HCT116 (cell line): Measurements from ENCODE around the gene WFDC8. TPM values are rescaled to one million over a fixed set of nuclear protein-coding genes. Genes with fewer than 3 reads are reported as not detected.

Experiments used
- ATAC-seq: fragments of 200-7000 bp; cut with Tn5 transposase; 2 replicates; pipeline ENCODE4 v1.9.1; 2020; ENCODE audit warnings: mild to moderate bottlenecking, moderate library complexity
- BruUV-seq: library from RNA; stranded (reverse); fragments of 400-500 nt; replicated peaks from 2 replicates; lab custom pipeline; 2021; lab: Mats Ljungman, UMichigan
- CTCF ChIA-PET: fragments of 300-600 bp; sonication (Branson Sonifier 250); formaldehyde crosslinking; loops from one replicate; lab custom pipeline; 2021; ENCODE audit warnings: antibody characterized with exemption; lab: Charles Lee
- POLR2A ChIA-PET: fragments of 300-600, 350-600 bp; sonication (Branson Sonifier 250); formaldehyde crosslinking; loops from one replicate; lab custom pipeline; 2021; ENCODE audit warnings: antibody characterized with exemption; lab: Charles Lee
- RAD21 ChIA-PET, 2 experiments: fragments of 300-600 bp; sonication (Branson Sonifier 250); formaldehyde crosslinking; loops; one replicate each; lab custom pipeline; 2023; ENCODE audit warnings: low total read pairs in 2 of 2; ENCODE audit not compliant: uncharacterized antibody in 2 of 2, unreplicated experiment in 2 of 2, low non-redundant PET in 1 of 2; lab: Charles Lee
- DNase-seq: peaks from one replicate; pipeline ENCODE4 v3.0.0-alpha.2; 2010; ENCODE audit warnings: low read depth, low spot score
- H2AFZ ChIP-seq: fragments of 200-600 bp; shearing (Covaris generic), sonication (generic); 2 replicates; pipeline ENCODE4 v1.6.1; 2017; ENCODE audit warnings: low read depth, mixed run types, mixed read lengths, antibody characterized with exemption, low read length; ENCODE audit not compliant: poor library complexity, severe bottlenecking
- H3K27ac ChIP-seq: 2 replicates; pipeline ENCODE4 v1.5.1; 2012; ENCODE audit warnings: low read depth, low read length
- H3K27me3 ChIP-seq: fragments of 200-600 bp; sonication (generic); 2 replicates; pipeline ENCODE4 v1.6.1; 2016; ENCODE audit warnings: mixed run types, low read length, mixed read lengths; ENCODE audit not compliant: insufficient read depth
- H3K36me3 ChIP-seq, 2 experiments: fragments of 200-500 bp in 1 of 2; fragments of 200-600 bp in 1 of 2; sonication (Bioruptor generic) in 1 of 2; sonication (generic) in 1 of 2; 2 replicates each; pipeline versions ENCODE4 v1.5.1 to v1.6.1; 2014 to 2016; ENCODE audit warnings: low read length in 2 of 2, inconsistent platforms in 1 of 2, mixed read lengths in 1 of 2, mixed run types in 1 of 2; ENCODE audit not compliant: insufficient read depth in 2 of 2, control insufficient read depth in 1 of 2
- H3K4me1 ChIP-seq, 2 experiments: fragments of 200-600 bp in 1 of 2; sonication (generic) in 1 of 2; 2 replicates each; pipeline versions ENCODE4 v1.5.1 to v1.6.1; 2012 to 2017; ENCODE audit warnings: low read length in 2 of 2, inconsistent platforms in 1 of 2, mild to moderate bottlenecking in 1 of 2, mixed read lengths in 1 of 2, mixed run types in 1 of 2, moderate library complexity in 1 of 2; ENCODE audit not compliant: insufficient read depth in 2 of 2, control insufficient read depth in 1 of 2
- H3K4me2 ChIP-seq: fragments of 200-600 bp; sonication (generic); 2 replicates; pipeline ENCODE4 v1.6.1; 2017; ENCODE audit warnings: mixed run types, low read length, mixed read lengths
- H3K4me3 ChIP-seq, 2 experiments: fragments of 200-600 bp in 1 of 2; sonication (generic) in 1 of 2; replicated peaks in 1 of 2; 2 replicates each; pipeline ENCODE4 v1.5.1; 2011 to 2016; ENCODE audit warnings: low read length in 2 of 2, control low read depth in 1 of 2, low read depth in 1 of 2, mild to moderate bottlenecking in 1 of 2, mixed read lengths in 1 of 2, mixed run types in 1 of 2
- H3K79me2 ChIP-seq: fragments of 200-600 bp; sonication (generic); 2 replicates; pipeline ENCODE4 v1.6.1; 2017; ENCODE audit warnings: mild to moderate bottlenecking, mixed run types, low read length, moderate library complexity, mixed read lengths; ENCODE audit not compliant: insufficient read depth
- H3K9ac ChIP-seq: fragments of 200-600 bp; sonication (generic); 2 replicates; pipeline ENCODE4 v1.6.1; 2016; ENCODE audit warnings: low read length, mixed read lengths
- H3K9me2 ChIP-seq: fragments of 200-600 bp; sonication (generic), shearing (Covaris generic); 2 replicates; pipeline ENCODE4 v1.6.1; 2017; ENCODE audit warnings: mixed run types, mild to moderate bottlenecking, moderate library complexity; ENCODE audit not compliant: insufficient read depth
- H3K9me3 ChIP-seq, 2 experiments: fragments of 200-500 bp in 1 of 2; fragments of 200-600 bp in 1 of 2; sonication (Bioruptor generic) in 1 of 2; sonication (generic) in 1 of 2; 2 replicates each; pipeline ENCODE4 v1.6.1; 2014 to 2017; ENCODE audit warnings: low read length in 2 of 2, mixed read lengths in 2 of 2, inconsistent platforms in 1 of 2, low read depth in 1 of 2, mild to moderate bottlenecking in 1 of 2, mixed run types in 1 of 2, moderate library complexity in 1 of 2; ENCODE audit not compliant: control insufficient read depth in 1 of 2, insufficient read depth in 1 of 2
- H4K20me1 ChIP-seq: fragments of 200-600 bp; sonication (generic), shearing (Covaris generic); 2 replicates; pipeline ENCODE4 v1.6.1; 2017; ENCODE audit warnings: mixed run types, mild to moderate bottlenecking, moderate library complexity; ENCODE audit not compliant: insufficient read depth
- EGR1 ChIP-seq: IDR thresholded peaks from 2 replicates; pipeline ENCODE4 v1.6.1; 2012; ENCODE audit warnings: low read depth
- FOSL1 ChIP-seq: IDR thresholded peaks from 2 replicates; pipeline ENCODE4 v1.6.1; 2012; ENCODE audit warnings: low read depth
- JUND ChIP-seq: IDR thresholded peaks from 2 replicates; pipeline ENCODE4 v1.6.1; 2012
- POLR2A ChIP-seq: IDR thresholded peaks from 2 replicates; pipeline ENCODE4 v1.7.0; 2011; ENCODE audit warnings: borderline replicate concordance; ENCODE audit not compliant: insufficient read depth, insufficient read length; ENCODE audit errors: extremely low read depth
- SP1 ChIP-seq: IDR thresholded peaks from 2 replicates; pipeline ENCODE4 v1.6.1; 2012; ENCODE audit warnings: low read depth
- ZBTB33 ChIP-seq: IDR thresholded peaks from 2 replicates; pipeline ENCODE4 v1.6.1; 2011; ENCODE audit warnings: mild to moderate bottlenecking, low read length, moderate library complexity; ENCODE audit not compliant: insufficient replicate concordance; ENCODE audit errors: extremely low read depth
- intact Hi-C: fragments of 100-400 bp; cut with micrococcal nuclease; formaldehyde crosslinking; loops from 2 replicates; pipeline ENCODE4 v1.10.0; 2022
- total RNA-seq: library from RNA; stranded (reverse); gene quantifications from one replicate; pipeline ENCODE4 v1.2.1, GENCODE V29; 2021; ENCODE audit not compliant: unreplicated experiment

Gene WFDC8
- total RNA-seq, 1 experiment from 2014 or later: not detected

DNA sequence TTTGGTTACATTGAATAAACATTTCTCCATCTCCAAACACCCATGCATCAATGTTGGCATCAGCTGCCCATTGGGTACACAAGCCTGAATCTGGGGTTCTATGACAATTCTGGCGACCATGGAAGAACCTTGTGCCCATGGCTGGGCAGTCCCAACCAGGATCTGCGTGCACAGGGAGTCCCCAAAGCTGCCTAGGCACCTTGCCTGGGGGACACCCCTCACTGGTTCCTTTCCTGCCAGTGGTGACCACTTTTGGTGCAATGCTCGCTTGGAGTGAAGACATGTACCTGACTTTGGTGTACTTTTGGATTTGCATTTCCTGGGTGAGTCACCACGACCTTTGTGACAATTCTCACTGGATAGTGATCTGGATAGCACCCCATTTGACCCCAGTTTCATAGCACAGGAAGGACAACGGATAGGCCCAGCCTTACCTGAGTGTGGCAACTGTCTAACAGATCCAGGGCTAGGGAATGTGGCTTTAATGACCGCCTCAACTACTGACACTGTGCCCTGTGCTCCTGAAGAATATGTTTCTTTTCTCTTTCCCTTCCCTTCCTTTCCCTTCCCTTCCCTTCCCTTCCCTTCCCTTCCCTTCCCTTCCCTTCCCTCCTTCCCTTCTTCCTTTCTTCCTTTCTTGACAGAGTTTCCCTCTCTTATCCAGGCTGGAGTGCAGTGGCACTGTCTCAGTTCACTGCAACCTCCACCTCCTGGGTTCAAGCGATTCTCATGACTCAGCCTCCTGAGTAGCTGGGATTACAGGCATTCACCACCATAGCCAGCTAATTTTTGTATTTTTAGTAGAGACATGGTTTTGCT is 70.8 kb downstream of the WFDC8 start:
- Histone ChIP-seq H3K27me3 (0 out of 2 replicates have a peak, but pooled peaks cover 2% of the 10 kb centered on the region), H3K79me2 (no peaks in the 10 kb centered on the region)
- no peak for ATAC-seq
- no peak for TF ChIP-seq JUND
- TF ChIP-seq ZBTB33: no peak
- 0 out of 2 replicates have a peak, but pooled peaks have one; percentile 18 for TF ChIP-seq FOSL1
- no peak for TF ChIP-seq EGR1
- no peak for TF ChIP-seq SP1
- TF ChIP-seq POLR2A: no peak
- TF ChIP-seq, all 23 proteins: peak for 1
- Histone ChIP-seq H3K4me2 (peak overlapping the region; percentile 52), H2AFZ (no peak overlapping the region), H3K9me2 (no peaks in the 10 kb centered on the region), H3K4me3 (no peak overlapping the region), H3K27ac (no peak overlapping the region), H4K20me1 (no peaks in the 10 kb centered on the region), H3K9ac (no peak overlapping the region), H3K4me1 (peaks cover 0 to 19% of the 10 kb centered on the region in 2 experiments; a peak in 2 of 4 replicates), H3K36me3 (no peaks in the 10 kb centered on the region), H3K9me3 (no peaks in the 10 kb centered on the region)
- ChIA-PET RAD21 (no interaction called here), POLR2A (no interaction called here), CTCF (no interaction called here)
- intact Hi-C loops: no loop called here
- BruUV-seq: no TSS peak
- no peak for DNase-seq
